IMR-90 (cell line): ENCODE measurements around the gene LAMB3. TPM values are rescaled to one million over a fixed set of nuclear protein-coding genes. Genes with fewer than 3 reads are reported as not detected.
A peak's percentile ranks its signal among the peaks of the same experiment; 100 is the strongest.

Experiments
- ATAC-seq: fragments of 200-7000 bp; cut with Tn5 transposase; 2 replicates; pipeline ENCODE4 v1.9.1; 2020; ENCODE audit warnings: low read depth, mild to moderate bottlenecking, moderate library complexity
- BruUV-seq: library from RNA; stranded (reverse); fragments of 400-500 nt; replicated peaks from 2 replicates; lab custom pipeline; 2021; lab: Mats Ljungman, UMichigan
- CTCF ChIA-PET: fragments of 300-600 bp; formaldehyde crosslinking; extraction: SDS; loops from one replicate; lab custom pipeline; 2021; ENCODE audit warnings: antibody characterized with exemption; lab: Yijun Ruan, JAX
- POLR2A ChIA-PET: fragments of 300-600 bp; sonication (Branson Sonifier 250); formaldehyde crosslinking; loops from one replicate; lab custom pipeline; 2022; ENCODE audit warnings: antibody characterized with exemption; ENCODE audit not compliant: unreplicated experiment; lab: Charles Lee
- DNase-seq: peaks from one replicate; pipeline ENCODE4 v3.0.0; 2013
- H2AFZ ChIP-seq: replicated peaks from 2 replicates; pipeline ENCODE3; 2013; ENCODE audit warnings: low read length, mild to moderate bottlenecking; ENCODE audit not compliant: poor library complexity
- H2AK5ac ChIP-seq: 2 replicates; pipeline ENCODE4 v1.6.1; 2013; ENCODE audit warnings: low read depth, low read length, inconsistent platforms
- H2AK9ac ChIP-seq: replicated peaks from 2 replicates; pipeline ENCODE3; 2013; ENCODE audit warnings: mild to moderate bottlenecking, low read depth, low read length, moderate library complexity; ENCODE audit not compliant: poor library complexity
- H2BK120ac ChIP-seq: 2 replicates; pipeline ENCODE4 v1.6.1; 2013; ENCODE audit warnings: low read depth, low read length, inconsistent platforms
- H2BK15ac ChIP-seq: 3 replicates; pipeline ENCODE4 v1.6.1; 2013; ENCODE audit warnings: low read depth, low read length, inconsistent platforms
- H2BK20ac ChIP-seq: 2 replicates; pipeline ENCODE4 v1.6.1; 2013; ENCODE audit warnings: low read depth, mild to moderate bottlenecking, inconsistent platforms, low read length, moderate library complexity
- H2BK5ac ChIP-seq: 2 replicates; pipeline ENCODE4 v1.6.1; 2013; ENCODE audit warnings: mild to moderate bottlenecking, low read depth, low read length, inconsistent platforms; ENCODE audit not compliant: poor library complexity, severe bottlenecking
- H3K14ac ChIP-seq: replicated peaks from 2 replicates; pipeline ENCODE4 v1.6.1; 2013; ENCODE audit warnings: low read depth, low read length, inconsistent platforms
- H3K18ac ChIP-seq: 2 replicates; pipeline ENCODE4 v1.6.1; 2013; ENCODE audit warnings: low read depth, low read length, control low read depth
- H3K23ac ChIP-seq: 2 replicates; pipeline ENCODE4 v1.6.1; 2013; ENCODE audit warnings: low read depth, low read length, inconsistent platforms
- H3K27ac ChIP-seq: 2 replicates; pipeline ENCODE4 v1.5.1; 2013; ENCODE audit warnings: mild to moderate bottlenecking, control low read depth, low read length; ENCODE audit not compliant: insufficient read depth
- H3K27me3 ChIP-seq: 2 replicates; pipeline ENCODE4 v1.6.1; 2013; ENCODE audit warnings: low read length; ENCODE audit not compliant: control insufficient read depth, insufficient read depth
- H3K36me3 ChIP-seq: 2 replicates; pipeline ENCODE4 v1.6.1; 2013; ENCODE audit warnings: low read length, mixed read lengths; ENCODE audit not compliant: control insufficient read depth, insufficient read depth
- H3K4ac ChIP-seq: 2 replicates; pipeline ENCODE4 v1.6.1; 2013; ENCODE audit warnings: low read depth, low read length, inconsistent platforms
- H3K4me1 ChIP-seq: 2 replicates; pipeline ENCODE4 v1.6.1; 2013; ENCODE audit warnings: low read length, mixed read lengths; ENCODE audit not compliant: control insufficient read depth, insufficient read depth
- H3K4me2 ChIP-seq: 2 replicates; pipeline ENCODE4 v1.6.1; 2013; ENCODE audit warnings: low read depth, mild to moderate bottlenecking, control low read depth, low read length, moderate library complexity
- H3K4me3 ChIP-seq: 2 replicates; pipeline ENCODE4 v1.5.1; 2013; ENCODE audit warnings: low read depth, mild to moderate bottlenecking, control low read depth, low read length, moderate library complexity; ENCODE audit not compliant: insufficient read depth
- H3K56ac ChIP-seq: 2 replicates; pipeline ENCODE4 v1.6.1; 2013; ENCODE audit warnings: low read length, inconsistent platforms; ENCODE audit not compliant: insufficient read depth; ENCODE audit errors: extremely low read depth
- H3K79me1 ChIP-seq, 2 experiments: 2 replicates each; pipeline ENCODE4 v1.6.1; 2013; ENCODE audit warnings: low read length in 2 of 2, inconsistent platforms in 1 of 2, low read depth in 1 of 2
- H3K9ac ChIP-seq: 2 replicates; pipeline ENCODE4 v1.6.1; 2013; ENCODE audit warnings: low read depth, low read length, control low read depth
- H3K9me1 ChIP-seq: 2 replicates; pipeline ENCODE4 v1.6.1; 2013; ENCODE audit warnings: low read length, inconsistent platforms; ENCODE audit not compliant: insufficient read depth
- H3K9me3 ChIP-seq: 2 replicates; pipeline ENCODE4 v1.6.1; 2013; ENCODE audit warnings: low read length; ENCODE audit not compliant: control insufficient read depth, insufficient read depth
- H4K20me1 ChIP-seq: 2 replicates; pipeline ENCODE4 v1.6.1; 2013; ENCODE audit warnings: low read length, inconsistent platforms; ENCODE audit not compliant: insufficient read depth
- H4K5ac ChIP-seq: 2 replicates; pipeline ENCODE4 v1.6.1; 2013; ENCODE audit warnings: mild to moderate bottlenecking, low read depth, low read length, control low read depth
- H4K8ac ChIP-seq, 2 experiments: 2 replicates each; pipeline ENCODE4 v1.6.1; 2013; ENCODE audit warnings: low read depth in 2 of 2, low read length in 2 of 2, control low read depth in 1 of 2, inconsistent platforms in 1 of 2
- H4K91ac ChIP-seq: 2 replicates; pipeline ENCODE4 v1.6.1; 2013; ENCODE audit warnings: low read depth, low read length, inconsistent platforms; ENCODE audit not compliant: insufficient read depth
- BHLHE40 ChIP-seq: fragments of 150-350 bp; IDR thresholded peaks from 2 replicates; pipeline ENCODE4 v1.6.1; 2016; ENCODE audit warnings: mild to moderate bottlenecking, low read depth, low read length
- CHD1 ChIP-seq: IDR thresholded peaks from 2 replicates; pipeline ENCODE4 v1.6.1; 2012; ENCODE audit warnings: low read depth, low read length, improper control_type of control experiment
- FOS ChIP-seq: fragments of 150-350 bp; IDR thresholded peaks from 2 replicates; pipeline ENCODE4 v1.6.1; 2016; ENCODE audit warnings: low read depth, low read length
- MAFK ChIP-seq: IDR thresholded peaks from 2 replicates; pipeline ENCODE4 v1.6.1; 2012; ENCODE audit warnings: low read depth, low read length, improper control_type of control experiment
- MAZ ChIP-seq: IDR thresholded peaks from 2 replicates; pipeline ENCODE4 v1.6.1; 2012; ENCODE audit warnings: low read depth, mild to moderate bottlenecking, low read length, improper control_type of control experiment, moderate library complexity, borderline replicate concordance
- MXI1 ChIP-seq: IDR thresholded peaks from 2 replicates; pipeline ENCODE4 v1.6.1; 2012; ENCODE audit warnings: low read depth, mild to moderate bottlenecking, low read length, moderate library complexity, borderline replicate concordance
- NFE2L2 ChIP-seq: fragments of 150-350 bp; IDR thresholded peaks from 2 replicates; pipeline ENCODE4 v1.6.1; 2016; ENCODE audit warnings: low read depth, mild to moderate bottlenecking, low read length
- POLR2A ChIP-seq: IDR thresholded peaks from 2 replicates; pipeline ENCODE4 v1.6.1; 2012; ENCODE audit warnings: mild to moderate bottlenecking, low read depth, low read length
- RAD21 ChIP-seq: IDR thresholded peaks from 2 replicates; pipeline ENCODE4 v1.6.1; 2012; ENCODE audit warnings: low read length, improper control_type of control experiment
- RCOR1 ChIP-seq: IDR thresholded peaks from 2 replicates; pipeline ENCODE4 v1.6.1; 2012; ENCODE audit warnings: mild to moderate bottlenecking, low read length, improper control_type of control experiment; ENCODE audit not compliant: insufficient replicate concordance
- RFX5 ChIP-seq: IDR thresholded peaks from 2 replicates; pipeline ENCODE4 v1.8.0; 2012; ENCODE audit warnings: low read depth, mild to moderate bottlenecking, low read length, moderate library complexity
- SMC3 ChIP-seq: fragments of 150-350 bp; IDR thresholded peaks from 2 replicates; pipeline ENCODE4 v1.6.1; 2016; ENCODE audit warnings: low read depth, mild to moderate bottlenecking, antibody characterized with exemption, low read length, moderate library complexity
- WGBS, 2 experiments: methylation state at CpG; one replicate each; pipeline versions ENCODE4 v1.1.5 to v1.1.7; 2013; ENCODE audit warnings: missing lambda C conversion rate in 2 of 2; ENCODE audit not compliant: insufficient read length in 1 of 2; ENCODE audit errors: extremely low coverage in 2 of 2; 5-methylcytosine and 5-hydroxymethylcytosine counted together
- dilution Hi-C: fragments of 300-500 bp; cut with HindIII; formaldehyde crosslinking; loops from one replicate; pipeline ENCODE4 v1.14.3; 2018; ENCODE audit warnings: low sequenced_read_pairs; ENCODE audit not compliant: unreplicated experiment
- in situ Hi-C: fragments of 300-500 bp; cut with MboI; formaldehyde crosslinking; loops from 3 replicates; pipeline ENCODE4 v1.14.3; 2019; ENCODE audit warnings: low sequenced_read_pairs, inconsistent platforms, mixed read lengths
- intact Hi-C: fragments of 100-400 bp; cut with micrococcal nuclease; formaldehyde crosslinking; loops from 2 replicates; pipeline ENCODE4 v1.10.0; 2022
- polyA plus RNA-seq, 3 experiments: library from polyadenylated mRNA; depleted of rRNA; stranded (reverse); fragments of >200 nt; gene quantifications; 2 replicates each; pipeline ENCODE4 v1.2.3, GENCODE V29; 2012; ENCODE audit warnings: low replicate concordance in 1 of 3
- total RNA-seq: library from RNA; depleted of rRNA; stranded (reverse); fragments of >200 nt; gene quantifications from 2 replicates; pipeline ENCODE4 v1.2.3, GENCODE V29; 2012
- TF ChIP-seq, protein P1 (sequence below): fragments of 150-350 bp; IDR thresholded peaks from 2 replicates; pipeline ENCODE4 v1.6.1; 2016; ENCODE audit warnings: low read depth, mild to moderate bottlenecking, low read length, moderate library complexity, borderline replicate concordance

Gene LAMB3
- total and polyA plus RNA-seq, 2 of the 4 experiments (the other 2 are of a cell fraction) = 0.72 to 2.1 TPM

DNA sequence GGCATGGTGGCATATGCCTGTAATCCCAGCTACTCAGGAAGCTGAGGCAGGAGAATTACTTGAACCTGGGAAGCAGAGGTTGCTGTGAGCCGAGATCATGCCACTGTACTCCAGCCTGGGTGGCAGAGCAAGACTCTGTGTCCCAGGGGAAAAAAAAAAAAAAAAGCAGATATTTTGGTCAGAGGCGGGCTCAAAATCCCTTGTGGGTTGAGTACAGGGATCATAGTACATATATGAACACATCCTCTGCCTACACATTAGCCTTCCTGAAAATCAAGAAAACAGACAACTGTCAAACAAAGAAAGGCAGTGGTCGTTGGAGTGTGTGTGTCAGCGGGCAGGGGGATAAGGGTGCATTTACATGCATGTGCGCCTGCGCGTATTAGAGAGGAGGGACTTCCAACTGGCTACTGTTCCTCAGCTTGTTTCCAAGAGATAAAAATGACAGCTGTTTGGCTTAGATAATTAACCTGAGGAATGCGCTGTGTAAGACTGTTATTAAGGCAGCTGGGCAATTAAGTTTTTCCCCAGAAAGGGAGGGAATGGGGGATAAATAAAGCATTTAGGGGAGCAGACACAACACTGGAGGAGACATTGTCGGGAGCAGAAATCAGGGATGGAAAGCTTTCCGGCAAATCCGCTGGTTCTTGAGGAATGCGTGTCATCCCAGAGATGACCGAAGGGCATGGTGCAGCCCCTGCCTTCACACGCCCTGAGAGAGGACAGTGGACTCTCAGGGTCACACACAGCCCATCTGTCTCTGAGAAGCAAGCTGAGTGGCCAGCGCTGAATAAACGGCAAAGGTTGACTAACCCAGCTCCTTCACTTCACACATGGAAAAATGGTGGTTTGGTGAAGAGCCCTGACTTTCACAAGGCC lies 6.4 kb downstream of the LAMB3 start:
- TF ChIP-seq FOS (no peak), CHD1 (no peak), RCOR1 (no peak), MAFK (no peak), MXI1 (no peak), BHLHE40 (no peak), SMC3 (no peak), RFX5 (no peak), RAD21 (no peak), POLR2A (no peak), NFE2L2 (no peak), MAZ (no peak)
- TF ChIP-seq, protein P1, sequence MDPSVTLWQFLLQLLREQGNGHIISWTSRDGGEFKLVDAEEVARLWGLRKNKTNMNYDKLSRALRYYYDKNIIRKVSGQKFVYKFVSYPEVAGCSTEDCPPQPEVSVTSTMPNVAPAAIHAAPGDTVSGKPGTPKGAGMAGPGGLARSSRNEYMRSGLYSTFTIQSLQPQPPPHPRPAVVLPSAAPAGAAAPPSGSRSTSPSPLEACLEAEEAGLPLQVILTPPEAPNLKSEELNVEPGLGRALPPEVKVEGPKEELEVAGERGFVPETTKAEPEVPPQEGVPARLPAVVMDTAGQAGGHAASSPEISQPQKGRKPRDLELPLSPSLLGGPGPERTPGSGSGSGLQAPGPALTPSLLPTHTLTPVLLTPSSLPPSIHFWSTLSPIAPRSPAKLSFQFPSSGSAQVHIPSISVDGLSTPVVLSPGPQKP = no peak
- H3K56ac ChIP-seq = no peak overlapping the region
- no peak overlapping the region; the same call in 1 of the 2 replicates for H2BK120ac ChIP-seq
- no peaks in the 10 kb centered on the region for H3K9me3 ChIP-seq
- ChIA-PET POLR2A (no interaction called here), CTCF (interaction anchor here (0.6 to 0.7 kb wide), 2 partner anchors 11 to 17 kb away, joined by 3 read pairs; no protein-coding TSS in a partner anchor)
- H2BK20ac ChIP-seq = 0 out of 2 replicates have a peak overlapping the region, but pooled peaks have one; percentile 34
- H2AK5ac ChIP-seq = no peak overlapping the region
- no peak overlapping the region for H4K91ac ChIP-seq
- no TSS peak for BruUV-seq
- peaks cover 23% of the 10 kb centered on the region for H3K9me1 ChIP-seq
- dilution Hi-C loops = no loop called here
- intact Hi-C loops = loop anchor here (1.0 to 5.0 kb wide), 2 partner anchors 47 to 101 kb away; no protein-coding TSS in a partner anchor
- no peak overlapping the region for H3K4ac ChIP-seq
- WGBS, 2 experiments = 38% methylated on average over 3 of the region's 16 CpGs; no CpG with 5 or more reads in 1 of the 2 experiments
- H3K4me3 ChIP-seq = no peak overlapping the region
- no peak overlapping the region; the same call in 2 of the 3 replicates for H2BK15ac ChIP-seq
- no peaks in the 10 kb centered on the region for H4K20me1 ChIP-seq
- no peaks in the 10 kb centered on the region for H3K27me3 ChIP-seq
- H3K18ac ChIP-seq = no peak overlapping the region
- no peak overlapping the region for H3K27ac ChIP-seq
- no peak for ATAC-seq
- no peak for DNase-seq
- peaks cover 33% of the 10 kb centered on the region for H3K4me1 ChIP-seq
- no peak overlapping the region for H3K4me2 ChIP-seq
- H3K79me1 ChIP-seq = no peaks in the 10 kb centered on the region
- H2AK9ac ChIP-seq = no peak overlapping the region
- H4K8ac ChIP-seq = no peak overlapping the region
- H3K9ac ChIP-seq = no peak overlapping the region
- no peak overlapping the region for H2BK5ac ChIP-seq
- H4K5ac ChIP-seq = no peak overlapping the region
- in situ Hi-C loops = no loop called here
- H3K36me3 ChIP-seq = no peaks in the 10 kb centered on the region
- H3K23ac ChIP-seq = no peak overlapping the region
- no peak overlapping the region for H3K14ac ChIP-seq
- peak overlapping the region; percentile 46 for H2AFZ ChIP-seq
